ENCODE results near the gene ATG10. TPM values are rescaled to one million over a fixed set of nuclear protein-coding genes. Genes with fewer than 3 reads are reported as not detected.
"Not testable (repeated sequence)": the region's sequence is repeated elsewhere in the genome, so short reads cannot be mapped to it uniquely, and the experiment has no call there.

The ATG10 gene
- total RNA-seq, 1 experiment from 2014 or later = 1.6 TPM

GRCh38 chr5:82218374-82219156 is 246.7 kb downstream of the ATG10 start:
- DNase-seq (ENCODE audit: low spot score) = no peak

GRCh38 chr5:82221020-82221419 is 249.2 kb downstream of the ATG10 start:
- no peak for DNase-seq (ENCODE audit: low spot score)

- DNase-seq (ENCODE audit: low spot score) = peak; percentile 2
Measured at GRCh38 chr5:82222597-82223574, 251.1 kb downstream of the ATG10 start.

- peak; percentile 79 for DNase-seq (ENCODE audit: low spot score)
Measured at GRCh38 chr5:82225525-82226172, 253.8 kb downstream of the ATG10 start.

GRCh38 chr5:82234885-82235284 is 263.1 kb downstream of the ATG10 start:
- DNase-seq (ENCODE audit: low spot score) = no peak

- no peak for DNase-seq (ENCODE audit: low spot score)
Measured at GRCh38 chr5:82244151-82244550, 272.3 kb downstream of the ATG10 start.

- peak; percentile 4 for DNase-seq (ENCODE audit: low spot score)
Measured at GRCh38 chr5:82244854-82245635, 273.2 kb downstream of the ATG10 start.

- DNase-seq (ENCODE audit: low spot score) = no peak
Measured at GRCh38 chr5:82246960-82247574, 275.2 kb downstream of the ATG10 start.

- DNase-seq (ENCODE audit: low spot score) = no peak
Measured at GRCh38 chr5:82252744-82253143, 280.9 kb downstream of the ATG10 start.

- DNase-seq (ENCODE audit: low spot score) = no peak
Measured at GRCh38 chr5:82255844-82256243, 284.0 kb downstream of the ATG10 start.

GRCh38 chr5:82257247-82257646 is 285.4 kb downstream of the ATG10 start:
- DNase-seq (ENCODE audit: low spot score) = no peak

GRCh38 chr5:82257729-82258128 is 285.9 kb downstream of the ATG10 start:
- no peak for DNase-seq (ENCODE audit: low spot score)

- DNase-seq (ENCODE audit: low spot score) = peak; percentile 35
Measured at GRCh38 chr5:82259172-82259800, 287.5 kb downstream of the ATG10 start.

GRCh38 chr5:82265047-82265446 is 293.2 kb downstream of the ATG10 start:
- DNase-seq (ENCODE audit: low spot score) = no peak

GRCh38 chr5:82267297-82267933 is 295.6 kb downstream of the ATG10 start:
- DNase-seq (ENCODE audit: low spot score) = not testable (repeated sequence)

GRCh38 chr5:82269363-82269762 is 297.5 kb downstream of the ATG10 start:
- DNase-seq (ENCODE audit: low spot score) = not testable (repeated sequence)

GRCh38 chr5:82272571-82273356 is 300.9 kb downstream of the ATG10 start:
- not testable (repeated sequence) for DNase-seq (ENCODE audit: low spot score)

- peak; percentile 6 for DNase-seq (ENCODE audit: low spot score)
Measured at GRCh38 chr5:82273426-82273825, 301.6 kb downstream of the ATG10 start.
